ENCODE measurements around the gene NALF2.
A peak's percentile ranks its signal among the peaks of the same experiment; 100 is the strongest.

Gene NALF2

DNA sequence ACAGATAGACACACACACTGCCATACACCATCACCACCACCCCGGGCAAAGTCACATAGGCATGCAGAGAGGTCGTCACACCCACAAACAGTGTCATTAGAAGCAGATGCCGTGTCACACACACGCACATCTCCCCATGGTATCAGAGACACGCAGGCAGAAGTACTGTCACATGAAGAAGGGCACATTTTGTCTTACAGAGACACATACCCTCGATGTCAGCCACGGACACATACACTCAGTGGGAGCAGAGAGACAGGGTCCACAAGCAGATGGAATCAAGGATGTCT, 3.3 kb downstream of the NALF2 start:
- TF ChIP-seq ZNF10 (tag by site-specific recombination; IDR thresholded peaks at IDR 0.05): no peak
- TF ChIP-seq ZNF391 (tag by site-specific recombination; IDR thresholded peaks at IDR 0.05; ENCODE audit: borderline replicate concordance, low read depth): no peak
- TF ChIP-seq ZNF26 (tag by site-specific recombination; IDR thresholded peaks at IDR 0.05): no peak
- no peak for TF ChIP-seq SP2 (tag by site-specific recombination; IDR thresholded peaks at IDR 0.05)
- TF ChIP-seq ZNF132 (tag by site-specific recombination; IDR thresholded peaks at IDR 0.05; ENCODE audit: borderline replicate concordance): no peak
- H3K27ac ChIP-seq (ENCODE audit: extremely low read depth, low read depth, low read length): no peak overlapping the region
- H3K4me3 ChIP-seq (ENCODE audit: low read depth, low read length): no peak overlapping the region
- CTCF ChIA-PET: interaction anchor here (1.0 kb wide), 2 partner anchors 12 to 590 kb away, joined by 4 read pairs; no protein-coding TSS in a partner anchor
- H3K9me3 ChIP-seq (ENCODE audit: control insufficient read depth, insufficient read depth, low read depth, low read length): no peaks in the 10 kb centered on the region
- POLR2A ChIA-PET: no interaction called here
- no peaks in the 10 kb centered on the region for H3K4me1 ChIP-seq (ENCODE audit: control insufficient read depth, insufficient read depth, low read length)
- peaks cover 0 to 4% of the 10 kb centered on the region in 2 experiments; a peak in 2 of 3 replicates for H3K36me3 ChIP-seq (ENCODE audit: control insufficient read depth in 2 of 2, insufficient read depth in 1 of 2, low read length in 2 of 2)

GRCh38 chrX:69508610-69509009, 4.5 kb downstream of the NALF2 start:
- no peaks in the 10 kb centered on the region for H3K4me1 ChIP-seq (ENCODE audit: control insufficient read depth, insufficient read depth, low read length)
- no peak for TF ChIP-seq ZSCAN5A (tag by site-specific recombination; IDR thresholded peaks at IDR 0.05)
- no peak for TF ChIP-seq RBAK (tag by site-specific recombination; IDR thresholded peaks at IDR 0.05)
- ChIA-PET POLR2A (no interaction called here), CTCF (interaction anchor here (0.6 to 1.3 kb wide), 4 partner anchors 14 to 588 kb away, joined by 3 to 6 read pairs (median 4); no protein-coding TSS in a partner anchor)
- peaks cover 0 to 11% of the 10 kb centered on the region in 2 experiments; a peak in 2 of 3 replicates for H3K36me3 ChIP-seq (ENCODE audit: control insufficient read depth in 2 of 2, insufficient read depth in 1 of 2, low read length in 2 of 2)
- H3K4me3 ChIP-seq (ENCODE audit: low read depth, low read length): no peak overlapping the region
- H3K27ac ChIP-seq (ENCODE audit: extremely low read depth, low read depth, low read length): no peak overlapping the region
- H3K9me3 ChIP-seq (ENCODE audit: control insufficient read depth, insufficient read depth, low read depth, low read length): no peaks in the 10 kb centered on the region

DNA sequence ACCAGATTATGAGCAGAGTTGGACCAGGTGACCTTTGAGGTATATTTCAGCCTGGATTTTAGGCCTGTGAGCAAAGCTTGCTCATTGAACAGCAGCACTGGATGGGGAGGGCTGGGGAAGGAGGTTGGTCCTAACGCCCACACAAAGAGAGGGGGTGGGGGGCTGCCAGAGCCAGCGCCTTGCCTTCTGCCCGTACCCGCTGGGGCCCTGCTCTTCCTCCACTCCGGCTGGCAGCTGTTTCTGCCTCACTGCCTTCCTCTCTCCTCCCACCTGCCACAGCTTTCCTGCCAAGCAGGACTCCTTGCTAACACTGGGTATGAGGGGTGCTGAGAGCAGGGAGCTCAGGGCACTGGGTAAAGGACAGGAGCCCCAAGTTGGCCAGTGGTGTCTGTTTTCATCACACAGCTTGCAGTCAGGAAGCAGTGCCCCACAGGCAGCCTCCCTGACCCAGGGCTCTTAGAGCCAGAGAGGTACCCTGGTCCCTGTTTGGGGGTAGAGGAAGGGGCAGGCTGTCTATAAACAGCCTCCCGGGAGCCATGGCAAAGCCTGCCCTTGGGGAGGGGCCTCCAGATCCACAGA, 6.1 kb downstream of the NALF2 start:
- TF ChIP-seq EGR2 (tag by site-specific recombination; IDR thresholded peaks at IDR 0.05; ENCODE audit: low read depth) (peak; percentile 15; the same call in 1 of the 2 replicates), ZNF785 (tag by site-specific recombination; IDR thresholded peaks at IDR 0.05) (no peak)
- Histone ChIP-seq H3K27ac (ENCODE audit: extremely low read depth, low read depth, low read length) (no peak overlapping the region), H3K9me3 (ENCODE audit: control insufficient read depth, insufficient read depth, low read depth, low read length) (no peaks in the 10 kb centered on the region; the same call in 1 of the 2 replicates), H3K4me3 (ENCODE audit: low read depth, low read length) (no peak overlapping the region), H3K4me1 (ENCODE audit: control insufficient read depth, insufficient read depth, low read length) (no peaks in the 10 kb centered on the region), H3K36me3 (ENCODE audit: control insufficient read depth in 2 of 2, insufficient read depth in 1 of 2, low read length in 2 of 2) (peaks cover 6 to 11% of the 10 kb centered on the region in 2 experiments)
- CTCF ChIA-PET: no interaction called here
- POLR2A ChIA-PET: no interaction called here

DNA sequence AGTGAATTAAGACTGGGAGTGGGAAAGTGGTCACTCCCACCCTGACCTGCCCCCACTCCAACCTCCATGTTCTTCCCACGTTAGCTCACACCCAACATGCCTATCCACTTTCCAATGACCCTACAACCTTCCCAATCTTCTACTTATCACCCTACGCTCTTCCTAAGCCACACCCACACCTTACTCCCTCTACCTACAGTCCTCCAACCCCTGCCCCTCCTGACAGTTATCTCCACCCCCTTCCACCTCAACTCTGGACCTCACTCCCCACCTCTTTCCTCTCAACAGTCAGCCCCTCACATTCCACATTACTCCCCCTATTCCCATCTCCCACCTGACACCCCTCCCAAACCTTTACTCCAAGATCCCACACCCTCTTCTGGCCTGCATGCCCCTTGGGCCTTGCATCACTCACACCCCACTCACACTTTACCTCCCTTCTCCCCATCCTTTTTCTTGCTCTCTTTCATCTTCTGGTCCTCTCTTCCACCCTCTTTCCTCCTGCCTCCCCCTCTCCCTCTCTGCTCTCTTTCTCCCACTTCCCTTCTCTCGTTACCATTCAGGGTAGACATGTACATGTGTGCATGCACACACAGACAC, 6.9 kb downstream of the NALF2 start:
- Histone ChIP-seq H3K36me3 (ENCODE audit: control insufficient read depth in 2 of 2, insufficient read depth in 1 of 2, low read length in 2 of 2) (peaks cover 6 to 11% of the 10 kb centered on the region in 2 experiments), H3K4me3 (ENCODE audit: low read depth, low read length) (no peak overlapping the region), H3K4me1 (ENCODE audit: control insufficient read depth, insufficient read depth, low read length) (no peaks in the 10 kb centered on the region), H3K9me3 (ENCODE audit: control insufficient read depth, insufficient read depth, low read depth, low read length) (no peaks in the 10 kb centered on the region; the same call in 1 of the 2 replicates), H3K27ac (ENCODE audit: extremely low read depth, low read depth, low read length) (no peak overlapping the region)
- ChIA-PET POLR2A (no interaction called here), CTCF (no interaction called here)
- TF ChIP-seq, protein P1, sequence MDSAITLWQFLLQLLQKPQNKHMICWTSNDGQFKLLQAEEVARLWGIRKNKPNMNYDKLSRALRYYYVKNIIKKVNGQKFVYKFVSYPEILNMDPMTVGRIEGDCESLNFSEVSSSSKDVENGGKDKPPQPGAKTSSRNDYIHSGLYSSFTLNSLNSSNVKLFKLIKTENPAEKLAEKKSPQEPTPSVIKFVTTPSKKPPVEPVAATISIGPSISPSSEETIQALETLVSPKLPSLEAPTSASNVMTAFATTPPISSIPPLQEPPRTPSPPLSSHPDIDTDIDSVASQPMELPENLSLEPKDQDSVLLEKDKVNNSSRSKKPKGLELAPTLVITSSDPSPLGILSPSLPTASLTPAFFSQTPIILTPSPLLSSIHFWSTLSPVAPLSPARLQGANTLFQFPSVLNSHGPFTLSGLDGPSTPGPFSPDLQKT (IDR thresholded peaks at IDR 0.05; ENCODE audit: borderline replicate concordance, low read depth, low read length): no peak
- TF ChIP-seq EGR2 (tag by site-specific recombination; IDR thresholded peaks at IDR 0.05; ENCODE audit: low read depth) (peak; percentile 97), ZNF510 (tag by site-specific recombination; IDR thresholded peaks at IDR 0.05; ENCODE audit: insufficient replicate concordance) (no peak), ZFHX2 (tag by site-specific recombination; conservative IDR thresholded peaks at IDR 0.05) (peak; percentile 84)
